K562 (cell line): ENCODE measurements around the gene CLEC4D. TPM values are rescaled to one million over a fixed set of nuclear protein-coding genes. Genes with fewer than 3 reads are reported as not detected.

Source experiments
- ATAC-seq: fragments of 200-7000 bp; cut with Tn5 transposase; 3 replicates; pipeline ENCODE4 v1.9.1; 2020; ENCODE audit warnings: moderate library complexity
- BruUV-seq: library from RNA; stranded (reverse); fragments of 400-500 nt; replicated peaks from 2 replicates; lab custom pipeline; 2021; lab: Mats Ljungman, UMichigan
- CTCF ChIA-PET: fragments of 300-600 bp; formaldehyde crosslinking; extraction: SDS; loops from one replicate; lab custom pipeline; 2021; ENCODE audit warnings: low intra/inter-chr PET ratio; lab: Yijun Ruan, JAX
- POLR2A ChIA-PET: fragments of 300-600, 350-650 bp; sonication (Branson Sonifier 250); formaldehyde crosslinking; extraction: SDS; loops from one replicate; lab custom pipeline; 2021; ENCODE audit warnings: antibody characterized with exemption, inconsistent platforms; lab: Yijun Ruan, JAX
- DNase-seq, 4 experiments: peaks; one replicate each; pipeline versions ENCODE4 v3.0.0 to v3.0.0-alpha.2; 2011 to 2018; ENCODE audit warnings: low spot score in 3 of 4, mixed read lengths in 3 of 4; ENCODE audit errors: extremely low read depth in 1 of 4
- FAIRE-seq: peaks from 2 replicates; lab custom pipeline; 2011; peaks lifted over from hg19 to GRCh38; lab: Jason Lieb, UNC
- H2AFZ ChIP-seq: 2 replicates; pipeline ENCODE4 v1.6.0; 2011; ENCODE audit warnings: low read depth, low read length, control low read depth, inconsistent platforms
- H3K27ac ChIP-seq: fragments of 200-600 bp; 3 replicates; pipeline ENCODE4 v1.8.0; 2011; ENCODE audit warnings: low read depth, mild to moderate bottlenecking, control low read depth, inconsistent platforms, low read length, moderate library complexity, mixed read lengths; ENCODE audit errors: extremely low read depth
- H3K27me3 ChIP-seq, 2 experiments: fragments of 300-600 bp in 1 of 2; 2 replicates in 1 of 2; 3 replicates in 1 of 2; pipeline versions ENCODE4 v1.6.0 to v1.8.0; 2011; ENCODE audit warnings: inconsistent platforms in 2 of 2, low read length in 2 of 2, mild to moderate bottlenecking in 1 of 2, mixed read lengths in 1 of 2, moderate library complexity in 1 of 2; ENCODE audit not compliant: control insufficient read depth in 2 of 2, insufficient read depth in 2 of 2
- H3K36me3 ChIP-seq: fragments of 300-600 bp; 3 replicates; pipeline ENCODE4 v1.8.0; 2011; ENCODE audit warnings: mild to moderate bottlenecking, low read length, inconsistent platforms; ENCODE audit not compliant: control insufficient read depth, insufficient read depth
- H3K4me1 ChIP-seq, 2 experiments: fragments of 200-600 bp in 1 of 2; replicated peaks in 1 of 2; 2 replicates in 1 of 2; 3 replicates in 1 of 2; pipeline versions ENCODE4 v1.5.1 to v1.8.0; 2011; ENCODE audit warnings: inconsistent platforms in 2 of 2, low read length in 2 of 2, mild to moderate bottlenecking in 1 of 2, mixed read lengths in 1 of 2, moderate library complexity in 1 of 2; ENCODE audit not compliant: control insufficient read depth in 2 of 2, insufficient read depth in 2 of 2
- H3K4me2 ChIP-seq: 2 replicates; pipeline ENCODE4 v1.6.1; 2011; ENCODE audit warnings: low read length, control low read depth, inconsistent platforms, mixed read lengths; ENCODE audit not compliant: insufficient read depth
- H3K4me3 ChIP-seq: fragments of 200-600 bp; sonication (generic), shearing (Covaris generic); 2 replicates; pipeline ENCODE4 v1.5.1; 2016; ENCODE audit warnings: control low read depth, inconsistent platforms
- H3K79me2 ChIP-seq: fragments of 200-600 bp; 3 replicates; pipeline ENCODE4 v1.8.0; 2011; ENCODE audit warnings: low read length, inconsistent platforms; ENCODE audit not compliant: control insufficient read depth, insufficient read depth
- H3K9ac ChIP-seq, 2 experiments: 2 replicates each; pipeline versions ENCODE4 v1.6.0 to v1.6.1; 2011; ENCODE audit warnings: low read depth in 2 of 2, low read length in 2 of 2, control low read depth in 1 of 2, inconsistent platforms in 1 of 2, mild to moderate bottlenecking in 1 of 2, mixed read lengths in 1 of 2; ENCODE audit not compliant: insufficient read depth in 1 of 2
- H3K9me1 ChIP-seq: one replicate; pipeline ENCODE4 v1.6.0; 2011; ENCODE audit warnings: inconsistent platforms, mild to moderate bottlenecking, low read length, moderate library complexity; ENCODE audit not compliant: control insufficient read depth, insufficient read depth
- H3K9me3 ChIP-seq: replicated peaks from 2 replicates; pipeline ENCODE4 v1.5.1; 2011; ENCODE audit warnings: low read depth, low read length, inconsistent platforms; ENCODE audit not compliant: control insufficient read depth, insufficient read depth
- H4K20me1 ChIP-seq: replicated peaks from 2 replicates; pipeline ENCODE4 v1.6.1; 2011; ENCODE audit warnings: low read length, inconsistent platforms, mixed read lengths; ENCODE audit not compliant: control insufficient read depth, insufficient read depth
- ASH1L ChIP-seq: fragments of 450-650 bp; IDR thresholded peaks from 2 replicates; pipeline ENCODE4 v1.6.1; 2018; ENCODE audit warnings: borderline replicate concordance, mild to moderate bottlenecking, low read depth; ENCODE audit not compliant: partially characterized antibody
- CCNT2 ChIP-seq: IDR thresholded peaks from 2 replicates; pipeline ENCODE4 v1.6.1; 2011; ENCODE audit warnings: borderline replicate concordance, low read depth, mild to moderate bottlenecking, moderate library complexity, mixed read lengths, low read length; ENCODE audit not compliant: insufficient read length; ENCODE audit errors: extremely low read depth
- FOSL1 ChIP-seq: fragments of 200-800 bp; sonication (Bioruptor generic); conservative IDR thresholded peaks from 2 replicates; pipeline ENCODE4 v1.6.1; 2016; ENCODE audit warnings: missing genetic modification characterization, missing compliant biosample characterization
- FOXM1 ChIP-seq, 2 experiments: fragments of 450-650 bp in 1 of 2; sonication (generic) in 1 of 2; formaldehyde crosslinking in 1 of 2; IDR thresholded peaks; 2 replicates each; pipeline versions ENCODE4 v1.6.1 to v1.9.0; 2017 to 2022; ENCODE audit warnings: low read depth in 2 of 2, mild to moderate bottlenecking in 2 of 2, missing genetic modification reagents in 1 of 2, moderate library complexity in 1 of 2
- FOXP1 ChIP-seq: sonication (generic); formaldehyde crosslinking; IDR thresholded peaks from 2 replicates; pipeline ENCODE4 v1.8.0; 2022; ENCODE audit warnings: mild to moderate bottlenecking, missing genetic modification reagents
- GABPB1 ChIP-seq: sonication (generic); formaldehyde crosslinking; IDR thresholded peaks from 2 replicates; pipeline ENCODE4 v1.8.0; 2022; ENCODE audit warnings: mild to moderate bottlenecking, missing genetic modification reagents
- HSF4 ChIP-seq: fragments of 250-450 bp; sonication (Bioruptor Pico); IDR thresholded peaks from 2 replicates; pipeline ENCODE4 v2.1.2; 2022; ENCODE audit warnings: mild to moderate bottlenecking, moderate library complexity, borderline replicate concordance
- MYC ChIP-seq, 2 experiments: fragments of 250-450 bp in 1 of 2; sonication (Bioruptor Pico) in 1 of 2; IDR thresholded peaks; 2 replicates each; pipeline versions ENCODE4 v1.5.1 to v1.6.1; 2012 to 2021; ENCODE audit warnings: low read depth in 2 of 2, borderline replicate concordance in 1 of 2, improper control_type of control experiment in 1 of 2, low read length in 1 of 2, mild to moderate bottlenecking in 1 of 2, moderate library complexity in 1 of 2
- NFE2 ChIP-seq: IDR thresholded peaks from 2 replicates; pipeline ENCODE4 v1.6.1; 2014; ENCODE audit warnings: antibody characterized with exemption, low read depth
- NR4A1 ChIP-seq, 2 experiments: fragments of 250-450 bp in 1 of 2; fragments of 450-650 bp in 1 of 2; sonication (Bioruptor Pico) in 1 of 2; IDR thresholded peaks; 2 replicates each; pipeline versions ENCODE4 v1.4.0 to v1.6.1; 2016 to 2020; ENCODE audit warnings: mild to moderate bottlenecking in 2 of 2, missing compliant biosample characterization in 1 of 2, missing genetic modification characterization in 1 of 2, moderate library complexity in 1 of 2
- POLR2B ChIP-seq: fragments of 450-650 bp; IDR thresholded peaks from 2 replicates; pipeline ENCODE4 v1.6.1; 2018; ENCODE audit warnings: low read depth; ENCODE audit not compliant: partially characterized antibody
- RB1 ChIP-seq: fragments of 450-650 bp; IDR thresholded peaks from 2 replicates; pipeline ENCODE4 v1.6.1; 2017; ENCODE audit warnings: low read depth, mild to moderate bottlenecking
- SUPT5H ChIP-seq: fragments of 450-650 bp; IDR thresholded peaks from 2 replicates; pipeline ENCODE4 v1.6.1; 2016
- XRCC4 ChIP-seq: IDR thresholded peaks from one replicate; pipeline ENCODE4 v1.6.1; 2011; ENCODE audit not compliant: insufficient read depth, insufficient read length; ENCODE audit errors: extremely low read depth
- ZNF146 ChIP-seq: IDR thresholded peaks from one replicate; pipeline ENCODE4 v1.6.1; 2018; ENCODE audit warnings: missing compliant biosample characterization; ENCODE audit not compliant: unreplicated experiment
- ZNF347 ChIP-seq: fragments of 450-650 bp; formaldehyde crosslinking; IDR thresholded peaks from 2 replicates; pipeline ENCODE4 v1.4.0; 2020; ENCODE audit warnings: low read depth, mild to moderate bottlenecking, moderate library complexity
- ZNF444 ChIP-seq: fragments of 250-450 bp; sonication (Bioruptor Pico); IDR thresholded peaks from 2 replicates; pipeline ENCODE4 v1.4.0; 2020; ENCODE audit warnings: mild to moderate bottlenecking, moderate library complexity
- ZNF561 ChIP-seq: fragments of 450-650 bp; formaldehyde crosslinking; conservative IDR thresholded peaks from 2 replicates; pipeline ENCODE4 v1.4.0; 2020; ENCODE audit warnings: mild to moderate bottlenecking, moderate library complexity
- WGBS: fragments of 100-300 bp; shearing (Covaris generic); methylation state at CpG from one replicate; pipeline ENCODE4 v1.1.6; 2016; ENCODE audit warnings: low coverage, mixed read lengths; ENCODE audit not compliant: insufficient coverage; ENCODE audit errors: missing lambda C conversion rate; 5-methylcytosine and 5-hydroxymethylcytosine counted together
- in situ Hi-C: fragments of 300-500 bp; cut with MboI; formaldehyde crosslinking; loops from 4 replicates; pipeline ENCODE4 v1.15.0; 2018; ENCODE audit warnings: inconsistent platforms, mixed read lengths
- intact Hi-C: fragments of 100-400 bp; cut with micrococcal nuclease; formaldehyde crosslinking; loops from 2 replicates; pipeline ENCODE4 v1.14.2; 2022
- polyA plus RNA-seq, 8 experiments: library from polyadenylated mRNA; depleted of rRNA in 4 of 8; stranded (reverse) in 5 of 8; unstranded in 3 of 8; fragments of >200 nt; fragmentation: Nextera tagmentation in 2 of 8; fragmentation: Illumina TruSeq in 1 of 8; extraction: Ambion mirVana in 2 of 8; extraction: Trizol in 1 of 8; gene quantifications; 2 replicates each; pipeline versions ENCODE4 v1.2.1 to v1.2.3, GENCODE V29; 2011 to 2014; ENCODE audit warnings: inconsistent platforms in 1 of 8, missing spikeins in 1 of 8
- total RNA-seq, 7 experiments: library from RNA; depleted of rRNA in 6 of 7; stranded (reverse); fragments of >200 nt in 6 of 7; fragmentation: Illumina TruSeq in 2 of 7; extraction: Trizol in 2 of 7; gene quantifications; 2 replicates each; pipeline versions ENCODE4 v1.2.1 to v1.2.3, GENCODE V29; 2011 to 2021; ENCODE audit warnings: low replicate concordance in 1 of 7

CLEC4D gene
- total and polyA plus RNA-seq, 9 of the 15 experiments (the other 6 are each of a cell fraction or from before 2014, with no cell fraction given) = not detected

GRCh38 chr12:8559676-8560075, 46.4 kb downstream of the CLEC4D start:
- no peak for DNase-seq
- Histone ChIP-seq H3K9ac (no peak overlapping the region), H3K36me3 (no peaks in the 10 kb centered on the region), H2AFZ (no peak overlapping the region), H3K27ac (no peak overlapping the region), H3K79me2 (no peaks in the 10 kb centered on the region), H4K20me1 (no peaks in the 10 kb centered on the region), H3K4me1 (no peaks in the 10 kb centered on the region; a peak in 1 of 5 replicates), H3K9me1 (no peaks in the 10 kb centered on the region), H3K27me3 (peaks cover 0 to 2% of the 10 kb centered on the region in 2 experiments; a peak in 1 of 5 replicates), H3K4me3 (no peak overlapping the region), H3K4me2 (no peak overlapping the region), H3K9me3 (no peaks in the 10 kb centered on the region)
- FAIRE-seq = no peak
- no peak for ATAC-seq
- in situ Hi-C loops = no loop called here
- ChIA-PET CTCF (no interaction called here), POLR2A (no interaction called here)
- no peak for TF ChIP-seq ZNF347 (CRISPR knock-in tag)
- no peak for TF ChIP-seq FOXP1 (CRISPR knock-in tag)
- no peak for TF ChIP-seq ZNF146
- TF ChIP-seq MYC (IDR thresholded peaks at IDR 0.05; ENCODE audit: low read depth, low read length) = no peak
- TF ChIP-seq MYC (CRISPR knock-in tag; IDR thresholded peaks at IDR 0.05; ENCODE audit: borderline replicate concordance, low read depth) = no peak
- TF ChIP-seq CCNT2 = no peak
- no peak for TF ChIP-seq NFE2
- TF ChIP-seq ZNF561 = no peak
- TF ChIP-seq XRCC4 = no peak
- no peak for TF ChIP-seq RB1
- no peak for TF ChIP-seq ZNF444
- TF ChIP-seq FOSL1 (tag) = no peak
- TF ChIP-seq GABPB1 (CRISPR knock-in tag) = no peak
- TF ChIP-seq NR4A1 (CRISPR knock-in tag; IDR thresholded peaks at IDR 0.05) = no peak
- TF ChIP-seq NR4A1 (tag; IDR thresholded peaks at IDR 0.05) = no peak
- TF ChIP-seq FOXM1 (IDR thresholded peaks at IDR 0.05; ENCODE audit: low read depth) = no peak
- TF ChIP-seq FOXM1 (CRISPR knock-in tag; IDR thresholded peaks at IDR 0.05; ENCODE audit: low read depth) = no peak
- no peak for TF ChIP-seq HSF4 (CRISPR knock-in tag)
- TF ChIP-seq POLR2B = no peak
- no peak for TF ChIP-seq SUPT5H
- no peak for TF ChIP-seq ASH1L
- 1% methylated on average over 11 of the region's 11 CpGs for WGBS
- intact Hi-C loops = no loop called here
- BruUV-seq = no TSS peak
